Lower leg skin (tissue), 3 donors: Measurements from ENCODE around the gene CHTF18.

Experiments used
- CTCF ChIP-seq, 3 donors: fragments of 450-650 bp; IDR thresholded peaks; one replicate each; pipeline ENCODE4 v1.5.1; 2016; ENCODE audit warnings: antibody characterized with exemption in 3 of 3, mild to moderate bottlenecking in 3 of 3, moderate library complexity in 2 of 3
- POLR2A ChIP-seq, 2 donors: fragments of 450-650 bp; IDR thresholded peaks; one replicate each; pipeline ENCODE4 v1.6.1; 2016 to 2017; ENCODE audit warnings: antibody characterized with exemption in 2 of 2, mild to moderate bottlenecking in 1 of 2, moderate library complexity in 1 of 2

GRCh38 chr16:805474-805873 lies 17.1 kb downstream of the CHTF18 start:
- TF ChIP-seq POLR2A (IDR thresholded peaks at IDR 0.05) (no peak), CTCF (IDR thresholded peaks at IDR 0.05) (no peak)
